Hypothalamus (tissue), 51 donors: ENCODE results near the gene STXBP3.

Source experiments
- DNase-seq, 51 donors: peaks; one replicate each; lab custom pipeline; 2025; lab: John Stamatoyannopoulos, UW

STXBP3 gene

GRCh38 chr1:108831225-108831624 is 84.8 kb downstream of the STXBP3 start:
- DNase-seq: no peak

GRCh38 chr1:108832929-108833328 is 86.5 kb downstream of the STXBP3 start:
- DNase-seq: no peak

- DNase-seq: no peak
Measured at GRCh38 chr1:108841703-108842102, 95.2 kb downstream of the STXBP3 start.

- DNase-seq: no peak
Measured at GRCh38 chr1:108842525-108843181, 96.2 kb downstream of the STXBP3 start.

GRCh38 chr1:108843390-108844137 is 97.1 kb downstream of the STXBP3 start:
- DNase-seq: no peak

- no peak for DNase-seq
Measured at GRCh38 chr1:108845446-108845845, 99.0 kb downstream of the STXBP3 start.

- DNase-seq: no peak
Measured at GRCh38 chr1:108845991-108846390, 99.5 kb downstream of the STXBP3 start.

GRCh38 chr1:108847494-108847893 is 101.0 kb downstream of the STXBP3 start:
- DNase-seq: peak in 5 of 51 donors; percentile 2 to 29 (median 4)

- DNase-seq: no peak
Measured at GRCh38 chr1:108848806-108849205, 102.3 kb downstream of the STXBP3 start.

- DNase-seq: no peak
Measured at GRCh38 chr1:108850929-108851328, 104.5 kb downstream of the STXBP3 start.

GRCh38 chr1:108851567-108851966 is 105.1 kb downstream of the STXBP3 start:
- no peak for DNase-seq

- peak in 17 of 51 donors; percentile 3 to 55 (median 23) for DNase-seq
Measured at GRCh38 chr1:108852221-108852975, 105.9 kb downstream of the STXBP3 start.

GRCh38 chr1:108854221-108855019 is 107.9 kb downstream of the STXBP3 start:
- no peak for DNase-seq

- DNase-seq: no peak
Measured at GRCh38 chr1:108856994-108857393, 110.5 kb downstream of the STXBP3 start, which contains the start of gene AKNAD1. AKNAD1 (minus strand) TSS chr1:108857094; CDS start chr1:108852664, 4,430 bp downstream.

- no peak for DNase-seq
Measured at GRCh38 chr1:108858230-108858950, 111.9 kb downstream of the STXBP3 start.
